Measurements from ENCODE around the gene NBPF1. TPM values are rescaled to one million over a fixed set of nuclear protein-coding genes. Genes with fewer than 3 reads are reported as not detected.
"Not testable (repeated sequence)": the region's sequence is repeated elsewhere in the genome, so short reads cannot be mapped to it uniquely, and the experiment has no call there.

The NBPF1 gene
- total and polyA plus RNA-seq, 9 of the 15 experiments (the other 6 are each of a cell fraction or from before 2014, with no cell fraction given), result 5.2 to 42.6 (median 24.1) TPM

DNA sequence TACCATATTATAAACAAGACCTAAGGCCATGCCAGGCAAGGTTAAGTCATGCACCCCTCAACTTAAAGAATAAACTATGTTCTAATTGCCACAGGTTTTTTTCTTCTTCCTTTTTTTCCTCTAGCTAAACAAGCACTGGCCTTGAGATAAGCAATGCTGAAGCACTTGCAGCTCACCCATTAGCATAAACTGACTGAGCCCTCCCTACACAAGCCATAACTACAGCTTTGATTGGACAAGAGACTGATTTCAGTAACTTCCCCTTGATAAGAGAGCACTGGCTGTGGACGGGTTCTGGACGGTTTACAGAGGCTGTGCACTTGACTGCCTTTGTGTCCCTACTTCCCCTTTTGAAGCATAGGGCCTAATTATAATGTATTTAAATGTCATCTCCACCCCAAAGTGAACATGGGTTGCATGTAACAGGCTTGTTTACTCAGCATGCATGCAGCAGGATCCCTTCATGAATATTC lies 72.9 kb downstream of the NBPF1 start:
- H3K79me2 ChIP-seq (ENCODE audit: control insufficient read depth, insufficient read depth, low read length); H3K27me3 ChIP-seq (ENCODE audit: control insufficient read depth in 2 of 2, insufficient read depth in 2 of 2, low read length in 2 of 2); ATAC-seq; POLR2A ChIA-PET; H3K9ac ChIP-seq (ENCODE audit: insufficient read depth in 1 of 2, low read depth in 2 of 2, low read length in 2 of 2); BruUV-seq (replicated peaks); intact Hi-C loops (cut with micrococcal nuclease); CTCF ChIA-PET (ENCODE audit: low intra/inter-chr PET ratio); H3K9me1 ChIP-seq (ENCODE audit: control insufficient read depth, insufficient read depth, low read length); H3K4me3 ChIP-seq; H4K20me1 ChIP-seq (replicated peaks; ENCODE audit: control insufficient read depth, insufficient read depth, low read length); FAIRE-seq; H3K36me3 ChIP-seq (ENCODE audit: control insufficient read depth, insufficient read depth, low read length); H3K9me3 ChIP-seq (replicated peaks; ENCODE audit: control insufficient read depth, insufficient read depth, low read depth, low read length); H3K4me1 ChIP-seq (replicated peaks in 1 of 2; ENCODE audit: control insufficient read depth in 2 of 2, insufficient read depth in 2 of 2, low read length in 2 of 2); TF ChIP-seq MYC (CRISPR knock-in tag; IDR thresholded peaks at IDR 0.05; ENCODE audit: borderline replicate concordance, low read depth): not testable (repeated sequence)
- DNase-seq (ENCODE audit: extremely low read depth in 1 of 4, low spot score in 3 of 4), result peak in 1 of 4 experiments; percentile 78
- in situ Hi-C loops (cut with MboI), result loop anchor here (10.0 kb wide), 1 partner anchor 184 kb away; no protein-coding TSS in a partner anchor
- peak overlapping the region; percentile 23; the same call in 1 of the 2 replicates for H3K4me2 ChIP-seq (ENCODE audit: insufficient read depth, low read length)
- 0% methylated on average over 1 of the region's 2 CpGs for WGBS (ENCODE audit: insufficient coverage, low coverage, missing lambda C conversion rate)
- H2AFZ ChIP-seq (ENCODE audit: low read depth, low read length), result peak overlapping the region; percentile 85; the same call in 1 of the 2 replicates
- peak overlapping the region; percentile 61; the same call in 2 of the 3 replicates for H3K27ac ChIP-seq (ENCODE audit: extremely low read depth, low read depth, low read length)
- TF ChIP-seq ZNF639 (CRISPR knock-in tag; conservative IDR thresholded peaks at IDR 0.05 in 1 of 2, IDR thresholded peaks at IDR 0.05 in 1 of 2) (peak in 1 of 2 experiments; percentile 20; a peak in 1 of 4 replicates), VEZF1 (CRISPR knock-in tag; IDR thresholded peaks at IDR 0.05) (peak; percentile 52; the same call in 1 of the 2 replicates), SOX6 (IDR thresholded peaks at IDR 0.05) (peak; percentile 64; the same call in 1 of the 2 replicates), RCOR1 (IDR thresholded peaks at IDR 0.05; ENCODE audit: borderline replicate concordance in 1 of 2, low read depth in 2 of 2, low read length in 2 of 2) (peak in 1 of 2 experiments; percentile 74; a peak in 3 of 4 replicates), PKNOX1 (IDR thresholded peaks at IDR 0.05) (peak; percentile 29; the same call in 1 of the 2 replicates), MYC (IDR thresholded peaks at IDR 0.05; ENCODE audit: low read depth, low read length) (peak; percentile 41; the same call in 1 of the 2 replicates), SPI1 (IDR thresholded peaks at IDR 0.05; ENCODE audit: borderline replicate concordance, low read depth, low read length) (peak; percentile 58), FOSL1 (tag; conservative IDR thresholded peaks at IDR 0.05) (peak; percentile 21; the same call in 1 of the 2 replicates), ZFP1 (CRISPR knock-in tag; IDR thresholded peaks at IDR 0.05) (peak; percentile 60; the same call in 1 of the 2 replicates), LEF1 (IDR thresholded peaks at IDR 0.05) (0 out of 2 replicates have a peak, but pooled peaks have one; percentile 35), KDM1A (IDR thresholded peaks at IDR 0.05) (peak in 1 of 2 experiments; percentile 39; a peak in 1 of 4 replicates), ARID1B (IDR thresholded peaks at IDR 0.05) (peak; percentile 65; the same call in 1 of the 2 replicates), SMARCE1 (IDR thresholded peaks at IDR 0.05) (peak; percentile 38; the same call in 1 of the 2 replicates), MAZ (CRISPR knock-in tag; conservative IDR thresholded peaks at IDR 0.05 in 1 of 2, IDR thresholded peaks at IDR 0.05 in 1 of 2) (0 out of 4 replicates have a peak, but pooled peaks of 1 of the 2 experiments have one; percentile 19), DPF2 (IDR thresholded peaks at IDR 0.05) (peak; percentile 64), EP300 (IDR thresholded peaks at IDR 0.05; ENCODE audit: low read length) (peak; percentile 56)
- TF ChIP-seq, protein P1, sequence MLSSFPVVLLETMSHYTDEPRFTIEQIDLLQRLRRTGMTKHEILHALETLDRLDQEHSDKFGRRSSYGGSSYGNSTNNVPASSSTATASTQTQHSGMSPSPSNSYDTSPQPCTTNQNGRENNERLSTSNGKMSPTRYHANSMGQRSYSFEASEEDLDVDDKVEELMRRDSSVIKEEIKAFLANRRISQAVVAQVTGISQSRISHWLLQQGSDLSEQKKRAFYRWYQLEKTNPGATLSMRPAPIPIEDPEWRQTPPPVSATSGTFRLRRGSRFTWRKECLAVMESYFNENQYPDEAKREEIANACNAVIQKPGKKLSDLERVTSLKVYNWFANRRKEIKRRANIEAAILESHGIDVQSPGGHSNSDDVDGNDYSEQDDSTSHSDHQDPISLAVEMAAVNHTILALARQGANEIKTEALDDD (IDR thresholded peaks at IDR 0.05), result peak; percentile 92
